K562 (cell line): Measurements from ENCODE around the gene VIPR2. TPM values are rescaled to one million over a fixed set of nuclear protein-coding genes. Genes with fewer than 3 reads are reported as not detected.
A peak's percentile ranks its signal among the peaks of the same experiment; 100 is the strongest.

Source experiments
- BRD9 ChIP-seq: fragments of 450-650 bp; IDR thresholded peaks from 2 replicates; pipeline ENCODE4 v1.6.1; 2018; ENCODE audit warnings: low read depth; ENCODE audit not compliant: partially characterized antibody
- CREBBP ChIP-seq: IDR thresholded peaks from one replicate; pipeline ENCODE4 v1.6.1; 2012; ENCODE audit warnings: low read depth, mild to moderate bottlenecking, control low read depth, inconsistent platforms, low read length
- CXXC5 ChIP-seq: fragments of 250-450 bp; sonication (Bioruptor Pico); IDR thresholded peaks from 2 replicates; pipeline ENCODE4 v1.8.0; 2022; ENCODE audit warnings: inconsistent platforms, mild to moderate bottlenecking, moderate library complexity
- DNMT1 ChIP-seq: fragments of 450-650 bp; IDR thresholded peaks from 2 replicates; pipeline ENCODE4 v1.6.1; 2016; ENCODE audit warnings: antibody characterized with exemption, mild to moderate bottlenecking
- GTF2A2 ChIP-seq: IDR thresholded peaks from 2 replicates; pipeline ENCODE4 v1.6.1; 2016; ENCODE audit warnings: mild to moderate bottlenecking, missing genetic modification characterization, missing compliant biosample characterization
- HMGN3 ChIP-seq: IDR thresholded peaks from 2 replicates; pipeline ENCODE4 v1.6.1; 2011; ENCODE audit warnings: borderline replicate concordance, low read depth, mild to moderate bottlenecking, mixed read lengths, low read length; ENCODE audit not compliant: insufficient read length; ENCODE audit errors: extremely low read depth
- HNRNPLL ChIP-seq: fragments of 200-400 bp; formaldehyde crosslinking; IDR thresholded peaks from 2 replicates; pipeline ENCODE4 v1.6.1; 2017; ENCODE audit warnings: low read length, low read depth, mild to moderate bottlenecking; ENCODE audit not compliant: poor library complexity, severe bottlenecking
- NCOA2 ChIP-seq, 2 experiments: fragments of 450-650 bp; IDR thresholded peaks; 2 replicates each; pipeline ENCODE4 v1.6.1; 2018; ENCODE audit warnings: mild to moderate bottlenecking in 2 of 2, moderate library complexity in 1 of 2; ENCODE audit not compliant: partially characterized antibody in 2 of 2
- NCOA4 ChIP-seq: fragments of 450-650 bp; IDR thresholded peaks from 2 replicates; pipeline ENCODE4 v1.6.1; 2018; ENCODE audit warnings: mild to moderate bottlenecking; ENCODE audit not compliant: partially characterized antibody
- PCBP1 ChIP-seq: fragments of 200-400 bp; formaldehyde crosslinking; IDR thresholded peaks from 2 replicates; pipeline ENCODE4 v1.6.1; 2018; ENCODE audit warnings: mild to moderate bottlenecking, low read depth, low read length; ENCODE audit not compliant: poor library complexity, severe bottlenecking
- PCBP2 ChIP-seq: fragments of 200-400 bp; formaldehyde crosslinking; IDR thresholded peaks from 2 replicates; pipeline ENCODE4 v1.6.1; 2018; ENCODE audit warnings: low read length, low read depth, mild to moderate bottlenecking, moderate library complexity; ENCODE audit not compliant: poor library complexity, severe bottlenecking
- RFX1 ChIP-seq: fragments of 450-650 bp; IDR thresholded peaks from 2 replicates; pipeline ENCODE4 v1.6.1; 2016; ENCODE audit warnings: mild to moderate bottlenecking, moderate library complexity
- SMARCA5 ChIP-seq: fragments of 450-650 bp; IDR thresholded peaks from 2 replicates; pipeline ENCODE4 v1.6.1; 2016
- TARDBP ChIP-seq: fragments of 450-650 bp; IDR thresholded peaks from 2 replicates; pipeline ENCODE4 v1.6.1; 2016
- TCF7 ChIP-seq: sonication (generic); IDR thresholded peaks from 2 replicates; pipeline ENCODE4 v1.6.1; 2016; ENCODE audit warnings: antibody characterized with exemption, borderline replicate concordance
- ZNF174 ChIP-seq: fragments of 250-450 bp; sonication (Bioruptor Pico); IDR thresholded peaks from 2 replicates; pipeline ENCODE4 v1.4.0; 2020; ENCODE audit warnings: mild to moderate bottlenecking
- ZNF263 ChIP-seq: sonication (generic); formaldehyde crosslinking; IDR thresholded peaks from 2 replicates; pipeline ENCODE4 v1.8.0; 2022; ENCODE audit warnings: mild to moderate bottlenecking, missing genetic modification reagents, borderline replicate concordance
- polyA plus RNA-seq, 8 experiments: library from polyadenylated mRNA; depleted of rRNA in 4 of 8; stranded (reverse) in 5 of 8; unstranded in 3 of 8; fragments of >200 nt; fragmentation: Nextera tagmentation in 2 of 8; fragmentation: Illumina TruSeq in 1 of 8; extraction: Ambion mirVana in 2 of 8; extraction: Trizol in 1 of 8; gene quantifications; 2 replicates each; pipeline versions ENCODE4 v1.2.1 to v1.2.3, GENCODE V29; 2011 to 2014; ENCODE audit warnings: inconsistent platforms in 1 of 8, missing spikeins in 1 of 8
- total RNA-seq, 7 experiments: library from RNA; depleted of rRNA in 6 of 7; stranded (reverse); fragments of >200 nt in 6 of 7; fragmentation: Illumina TruSeq in 2 of 7; extraction: Trizol in 2 of 7; gene quantifications; 2 replicates each; pipeline versions ENCODE4 v1.2.1 to v1.2.3, GENCODE V29; 2011 to 2021; ENCODE audit warnings: low replicate concordance in 1 of 7
- TF ChIP-seq, protein P1 (sequence below): fragments of 250-450 bp; sonication (Bioruptor Pico); IDR thresholded peaks from 2 replicates; pipeline ENCODE4 v1.5.0; 2020; ENCODE audit warnings: mild to moderate bottlenecking
- TF ChIP-seq, protein P2 (sequence below): fragments of 250-450 bp; sonication (Bioruptor Pico); IDR thresholded peaks from 2 replicates; pipeline ENCODE4 v1.8.0; 2022; ENCODE audit warnings: inconsistent platforms, mild to moderate bottlenecking, moderate library complexity, borderline replicate concordance
- TF ChIP-seq, protein P3 (sequence below): fragments of 150-350 bp; conservative IDR thresholded peaks from 2 replicates; pipeline ENCODE4 v1.6.1; 2014; ENCODE audit warnings: low read length
- TF ChIP-seq, protein P4 (sequence below): fragments of 250-450 bp; sonication (Bioruptor Pico); IDR thresholded peaks from 2 replicates; pipeline ENCODE4 v1.4.0; 2020; ENCODE audit warnings: mild to moderate bottlenecking, moderate library complexity, borderline replicate concordance

Gene VIPR2
- total and polyA plus RNA-seq, 9 of the 15 experiments (the other 6 are each of a cell fraction or from before 2014, with no cell fraction given), result 0.04 TPM; not detected in 8

DNA sequence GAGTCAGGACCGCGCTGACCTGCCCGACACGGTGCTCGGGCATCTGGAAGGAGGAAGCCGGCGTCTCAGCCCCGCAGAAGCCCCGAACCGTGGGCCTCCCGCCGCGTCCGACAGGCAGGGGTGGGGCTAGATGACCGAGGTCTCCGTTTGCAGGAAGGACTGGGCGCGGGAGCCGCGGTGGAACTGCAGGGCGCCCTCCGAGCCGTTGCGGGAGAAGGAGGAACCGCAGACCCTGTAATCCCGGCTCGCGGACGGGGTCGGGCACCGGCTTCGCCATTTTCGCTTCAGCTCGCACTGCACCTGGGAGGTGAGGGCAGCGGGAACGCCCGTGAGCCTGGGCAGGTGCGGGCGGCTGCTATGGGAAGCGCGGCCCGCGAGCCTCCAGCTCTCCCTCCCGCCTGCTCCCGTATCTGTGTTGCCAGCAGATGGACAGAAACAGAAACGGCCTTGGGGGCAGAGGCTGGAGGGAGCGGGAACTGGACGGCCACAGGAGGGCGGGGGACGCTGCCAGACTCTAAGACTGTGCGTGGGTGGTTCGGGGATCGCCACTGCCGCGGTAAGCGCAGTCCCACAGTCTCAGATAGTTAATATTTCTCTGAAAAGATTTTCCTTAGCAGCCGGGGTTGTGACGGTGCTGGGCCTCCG is 114.1 kb downstream of the VIPR2 start (continued):
- TF ChIP-seq, protein P1, sequence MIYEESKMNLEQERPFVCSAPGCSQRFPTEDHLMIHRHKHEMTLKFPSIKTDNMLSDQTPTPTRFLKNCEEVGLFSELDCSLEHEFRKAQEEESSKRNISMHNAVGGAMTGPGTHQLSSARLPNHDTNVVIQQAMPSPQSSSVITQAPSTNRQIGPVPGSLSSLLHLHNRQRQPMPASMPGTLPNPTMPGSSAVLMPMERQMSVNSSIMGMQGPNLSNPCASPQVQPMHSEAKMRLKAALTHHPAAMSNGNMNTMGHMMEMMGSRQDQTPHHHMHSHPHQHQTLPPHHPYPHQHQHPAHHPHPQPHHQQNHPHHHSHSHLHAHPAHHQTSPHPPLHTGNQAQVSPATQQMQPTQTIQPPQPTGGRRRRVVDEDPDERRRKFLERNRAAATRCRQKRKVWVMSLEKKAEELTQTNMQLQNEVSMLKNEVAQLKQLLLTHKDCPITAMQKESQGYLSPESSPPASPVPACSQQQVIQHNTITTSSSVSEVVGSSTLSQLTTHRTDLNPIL (CRISPR knock-in tag), result no peak
- TF ChIP-seq, protein P2, sequence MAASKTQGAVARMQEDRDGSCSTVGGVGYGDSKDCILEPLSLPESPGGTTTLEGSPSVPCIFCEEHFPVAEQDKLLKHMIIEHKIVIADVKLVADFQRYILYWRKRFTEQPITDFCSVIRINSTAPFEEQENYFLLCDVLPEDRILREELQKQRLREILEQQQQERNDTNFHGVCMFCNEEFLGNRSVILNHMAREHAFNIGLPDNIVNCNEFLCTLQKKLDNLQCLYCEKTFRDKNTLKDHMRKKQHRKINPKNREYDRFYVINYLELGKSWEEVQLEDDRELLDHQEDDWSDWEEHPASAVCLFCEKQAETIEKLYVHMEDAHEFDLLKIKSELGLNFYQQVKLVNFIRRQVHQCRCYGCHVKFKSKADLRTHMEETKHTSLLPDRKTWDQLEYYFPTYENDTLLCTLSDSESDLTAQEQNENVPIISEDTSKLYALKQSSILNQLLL (CRISPR knock-in tag), result no peak
- no peak for TF ChIP-seq PCBP2
- no peak for TF ChIP-seq GTF2A2
- no peak for TF ChIP-seq ZNF174 (CRISPR knock-in tag)
- TF ChIP-seq, protein P3, sequence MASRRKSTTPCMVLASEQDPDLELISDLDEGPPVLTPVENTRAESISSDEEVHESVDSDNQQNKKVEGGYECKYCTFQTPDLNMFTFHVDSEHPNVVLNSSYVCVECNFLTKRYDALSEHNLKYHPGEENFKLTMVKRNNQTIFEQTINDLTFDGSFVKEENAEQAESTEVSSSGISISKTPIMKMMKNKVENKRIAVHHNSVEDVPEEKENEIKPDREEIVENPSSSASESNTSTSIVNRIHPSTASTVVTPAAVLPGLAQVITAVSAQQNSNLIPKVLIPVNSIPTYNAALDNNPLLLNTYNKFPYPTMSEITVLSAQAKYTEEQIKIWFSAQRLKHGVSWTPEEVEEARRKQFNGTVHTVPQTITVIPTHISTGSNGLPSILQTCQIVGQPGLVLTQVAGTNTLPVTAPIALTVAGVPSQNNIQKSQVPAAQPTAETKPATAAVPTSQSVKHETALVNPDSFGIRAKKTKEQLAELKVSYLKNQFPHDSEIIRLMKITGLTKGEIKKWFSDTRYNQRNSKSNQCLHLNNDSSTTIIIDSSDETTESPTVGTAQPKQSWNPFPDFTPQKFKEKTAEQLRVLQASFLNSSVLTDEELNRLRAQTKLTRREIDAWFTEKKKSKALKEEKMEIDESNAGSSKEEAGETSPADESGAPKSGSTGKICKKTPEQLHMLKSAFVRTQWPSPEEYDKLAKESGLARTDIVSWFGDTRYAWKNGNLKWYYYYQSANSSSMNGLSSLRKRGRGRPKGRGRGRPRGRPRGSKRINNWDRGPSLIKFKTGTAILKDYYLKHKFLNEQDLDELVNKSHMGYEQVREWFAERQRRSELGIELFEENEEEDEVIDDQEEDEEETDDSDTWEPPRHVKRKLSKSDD, result no peak
- TF ChIP-seq, protein P4, sequence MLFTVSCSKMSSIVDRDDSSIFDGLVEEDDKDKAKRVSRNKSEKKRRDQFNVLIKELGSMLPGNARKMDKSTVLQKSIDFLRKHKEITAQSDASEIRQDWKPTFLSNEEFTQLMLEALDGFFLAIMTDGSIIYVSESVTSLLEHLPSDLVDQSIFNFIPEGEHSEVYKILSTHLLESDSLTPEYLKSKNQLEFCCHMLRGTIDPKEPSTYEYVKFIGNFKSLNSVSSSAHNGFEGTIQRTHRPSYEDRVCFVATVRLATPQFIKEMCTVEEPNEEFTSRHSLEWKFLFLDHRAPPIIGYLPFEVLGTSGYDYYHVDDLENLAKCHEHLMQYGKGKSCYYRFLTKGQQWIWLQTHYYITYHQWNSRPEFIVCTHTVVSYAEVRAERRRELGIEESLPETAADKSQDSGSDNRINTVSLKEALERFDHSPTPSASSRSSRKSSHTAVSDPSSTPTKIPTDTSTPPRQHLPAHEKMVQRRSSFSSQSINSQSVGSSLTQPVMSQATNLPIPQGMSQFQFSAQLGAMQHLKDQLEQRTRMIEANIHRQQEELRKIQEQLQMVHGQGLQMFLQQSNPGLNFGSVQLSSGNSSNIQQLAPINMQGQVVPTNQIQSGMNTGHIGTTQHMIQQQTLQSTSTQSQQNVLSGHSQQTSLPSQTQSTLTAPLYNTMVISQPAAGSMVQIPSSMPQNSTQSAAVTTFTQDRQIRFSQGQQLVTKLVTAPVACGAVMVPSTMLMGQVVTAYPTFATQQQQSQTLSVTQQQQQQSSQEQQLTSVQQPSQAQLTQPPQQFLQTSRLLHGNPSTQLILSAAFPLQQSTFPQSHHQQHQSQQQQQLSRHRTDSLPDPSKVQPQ (CRISPR knock-in tag), result no peak
- TF ChIP-seq CXXC5, result peak; percentile 85
- no peak for TF ChIP-seq DNMT1
- no peak for TF ChIP-seq ZNF263 (CRISPR knock-in tag)
- no peak for TF ChIP-seq CREBBP
- no peak for TF ChIP-seq NCOA4
- no peak for TF ChIP-seq TCF7
- peak; percentile 32 for TF ChIP-seq HNRNPLL
- TF ChIP-seq TARDBP, result no peak
- TF ChIP-seq RFX1, result no peak
- no peak for TF ChIP-seq BRD9
- no peak for TF ChIP-seq NCOA2 (IDR thresholded peaks at IDR 0.05; ENCODE audit: partially characterized antibody in 2 of 2)
- peak; percentile 79 for TF ChIP-seq HMGN3
- TF ChIP-seq SMARCA5, result no peak
- no peak for TF ChIP-seq PCBP1
